ENCODE results near the gene PROCA1.
A peak's percentile ranks its signal among the peaks of the same experiment; 100 is the strongest.

PROCA1 gene

DNA sequence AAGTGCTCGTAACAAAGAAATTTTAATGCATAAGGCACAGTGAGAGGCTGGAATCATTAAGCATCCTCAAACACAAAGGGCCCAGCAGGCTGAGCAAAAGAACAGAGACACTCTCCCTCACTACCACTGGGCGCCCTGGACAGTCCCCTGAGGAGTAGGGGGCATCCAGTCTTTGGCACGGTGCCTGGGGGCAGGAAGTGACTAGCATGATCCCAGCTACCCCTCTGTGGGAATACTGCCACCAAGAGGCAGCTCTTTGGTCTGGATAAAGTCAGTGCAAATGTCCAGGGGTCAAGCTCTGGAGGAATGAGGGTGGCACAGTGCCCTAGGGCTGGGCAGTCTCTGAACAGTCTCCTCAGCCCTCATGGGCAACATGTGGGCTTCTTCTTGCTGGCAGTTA is 2.6 kb upstream of the PROCA1 start:
- H3K36me3 ChIP-seq (ENCODE audit: control insufficient read depth, low read length), result no peaks in the 10 kb centered on the region
- H3K9me3 ChIP-seq (ENCODE audit: control insufficient read depth, insufficient read depth, low read length), result no peaks in the 10 kb centered on the region
- H3F3A ChIP-seq (ENCODE audit: control insufficient read depth, insufficient read depth), result peaks cover 2% of the 10 kb centered on the region; the same call in 1 of the 2 replicates
- H3K27ac ChIP-seq (ENCODE audit: low read depth, low read length), result no peak overlapping the region
- no peak for TF ChIP-seq EZH2phosphoT487 (IDR thresholded peaks at IDR 0.05; ENCODE audit: borderline replicate concordance, low read length)
- no peak for TF ChIP-seq CTCF (IDR thresholded peaks at IDR 0.05; ENCODE audit: low read depth, low read length, poor library complexity, severe bottlenecking)
- H3K4me3 ChIP-seq (ENCODE audit: low read length), result no peak overlapping the region
- H3K27me3 ChIP-seq (ENCODE audit: control insufficient read depth, low read length), result no peaks in the 10 kb centered on the region; the same call in 1 of the 2 replicates
- H3K4me1 ChIP-seq (ENCODE audit: control insufficient read depth, low read length), result peaks cover 37% of the 10 kb centered on the region
- H3K4me2 ChIP-seq (ENCODE audit: low read length), result no peak overlapping the region
- H3K79me2 ChIP-seq (ENCODE audit: control insufficient read depth, low read length), result peaks cover 21% of the 10 kb centered on the region
- H4K20me1 ChIP-seq (ENCODE audit: control insufficient read depth, insufficient read depth, low read depth, low read length), result no peaks in the 10 kb centered on the region
- H3K9me2 ChIP-seq (replicated peaks; ENCODE audit: control insufficient read depth, low read length), result no peaks in the 10 kb centered on the region

- Histone ChIP-seq H3K79me2 (ENCODE audit: control insufficient read depth, low read length) (peaks cover 11% of the 10 kb centered on the region), H3K4me1 (ENCODE audit: control insufficient read depth, low read length) (peaks cover 27% of the 10 kb centered on the region), H3K4me3 (ENCODE audit: low read length) (peak overlapping the region; percentile 92), H3K4me2 (ENCODE audit: low read length) (peak overlapping the region; percentile 91), H3K9me2 (replicated peaks; ENCODE audit: control insufficient read depth, low read length) (no peaks in the 10 kb centered on the region), H4K20me1 (ENCODE audit: control insufficient read depth, insufficient read depth, low read depth, low read length) (no peaks in the 10 kb centered on the region), H3K36me3 (ENCODE audit: control insufficient read depth, low read length) (no peaks in the 10 kb centered on the region), H3K9me3 (ENCODE audit: control insufficient read depth, insufficient read depth, low read length) (no peaks in the 10 kb centered on the region), H3K27me3 (ENCODE audit: control insufficient read depth, low read length) (no peaks in the 10 kb centered on the region; the same call in 1 of the 2 replicates), H3K27ac (ENCODE audit: low read depth, low read length) (no peak overlapping the region), H3F3A (ENCODE audit: control insufficient read depth, insufficient read depth) (peaks cover 4% of the 10 kb centered on the region; the same call in 1 of the 2 replicates)
- TF ChIP-seq EZH2phosphoT487 (IDR thresholded peaks at IDR 0.05; ENCODE audit: borderline replicate concordance, low read length) (no peak), CTCF (IDR thresholded peaks at IDR 0.05; ENCODE audit: low read depth, low read length, poor library complexity, severe bottlenecking) (no peak)
These were observed 1.2 kb upstream of the PROCA1 start for GRCh38 chr17:28712705-28713415.

DNA sequence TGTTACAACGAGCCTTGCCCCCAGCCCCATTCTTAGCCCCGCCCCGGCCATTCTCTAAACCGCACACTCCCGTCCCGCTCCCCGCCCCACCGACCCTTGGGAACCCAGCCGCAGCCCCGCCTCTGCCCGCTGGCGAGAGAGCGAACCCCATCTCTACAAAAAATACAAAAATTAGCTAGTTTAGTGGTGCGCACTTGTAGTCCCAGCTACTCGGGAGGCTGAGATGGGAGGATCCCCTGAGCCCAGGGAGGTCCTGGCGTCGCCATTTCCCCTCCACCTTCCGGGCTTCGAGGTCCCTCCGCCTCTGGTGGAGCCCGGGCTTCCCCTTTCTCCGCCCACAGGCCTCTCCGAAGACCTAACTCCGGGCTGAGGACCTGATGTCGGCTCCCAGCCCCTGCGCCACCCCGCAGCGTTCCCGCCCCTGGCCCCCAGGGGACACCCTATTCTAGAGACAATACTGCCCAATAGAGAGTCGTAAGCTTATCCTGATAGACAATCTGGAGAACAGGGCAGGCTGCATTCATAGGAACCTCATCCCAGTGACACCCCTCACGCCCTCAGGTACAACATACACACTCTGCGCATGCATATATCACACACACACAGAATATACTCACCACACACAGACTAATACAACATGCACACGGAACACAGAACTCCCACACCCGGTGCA is 480 bp upstream of the PROCA1 start:
- Histone ChIP-seq H3K27me3 (ENCODE audit: control insufficient read depth, low read length) (no peaks in the 10 kb centered on the region; the same call in 1 of the 2 replicates), H3K4me3 (ENCODE audit: low read length) (peak overlapping the region; percentile 92), H3K4me1 (ENCODE audit: control insufficient read depth, low read length) (peaks cover 26% of the 10 kb centered on the region), H3K79me2 (ENCODE audit: control insufficient read depth, low read length) (peaks cover 9% of the 10 kb centered on the region), H3K27ac (ENCODE audit: low read depth, low read length) (peak overlapping the region; percentile 65), H3K9me3 (ENCODE audit: control insufficient read depth, insufficient read depth, low read length) (no peaks in the 10 kb centered on the region), H3K9me2 (replicated peaks; ENCODE audit: control insufficient read depth, low read length) (no peaks in the 10 kb centered on the region), H3K36me3 (ENCODE audit: control insufficient read depth, low read length) (no peaks in the 10 kb centered on the region), H3K4me2 (ENCODE audit: low read length) (peak overlapping the region; percentile 91), H4K20me1 (ENCODE audit: control insufficient read depth, insufficient read depth, low read depth, low read length) (no peaks in the 10 kb centered on the region), H3F3A (ENCODE audit: control insufficient read depth, insufficient read depth) (peaks cover 10% of the 10 kb centered on the region)
- TF ChIP-seq CTCF (IDR thresholded peaks at IDR 0.05; ENCODE audit: low read depth, low read length, poor library complexity, severe bottlenecking), result peak; percentile 42
- TF ChIP-seq EZH2phosphoT487 (IDR thresholded peaks at IDR 0.05; ENCODE audit: borderline replicate concordance, low read length), result no peak
